Upper lobe of left lung (tissue), 4 donors: ENCODE results near the gene RIPOR2.

Source experiments
- CTCF ChIP-seq, 6 experiments: fragments of 450-650 bp in 4 of 6; fragments of 200-600 bp in 2 of 6; sonication (generic) in 2 of 6; IDR thresholded peaks; one replicate each; pipeline ENCODE4 v1.5.1; 2016 to 2019; ENCODE audit warnings: antibody characterized with exemption in 6 of 6
- POLR2A ChIP-seq, 4 donors: fragments of 450-650 bp; IDR thresholded peaks; one replicate each; pipeline ENCODE4 v1.5.1; 2016 to 2017; ENCODE audit warnings: antibody characterized with exemption in 4 of 4, mild to moderate bottlenecking in 2 of 4
- POLR2AphosphoS5 ChIP-seq, 2 donors: sonication (generic); formaldehyde crosslinking; IDR thresholded peaks; one replicate each; pipeline ENCODE4 v1.5.1; 2017; ENCODE audit warnings: antibody characterized with exemption in 2 of 2

- TF ChIP-seq POLR2A (IDR thresholded peaks at IDR 0.05) (no peak), POLR2AphosphoS5 (IDR thresholded peaks at IDR 0.05) (no peak), CTCF (IDR thresholded peaks at IDR 0.05) (no peak)
Measured at GRCh38 chr6:24933266-24933665, 2.5 kb downstream of the RIPOR2 start.
